GM18507 (cell line): ENCODE measurements around the gene MICB.
"Not testable (repeated sequence)": the region's sequence is repeated elsewhere in the genome, so short reads cannot be mapped to it uniquely, and the experiment has no call there.

ENCODE experiments used
- DNase-seq: peaks from one replicate; pipeline ENCODE4 v3.0.0; 2011; ENCODE audit warnings: low read depth; ENCODE audit not compliant: insufficient read length; ENCODE audit errors: extremely low spot score
- FAIRE-seq: peaks from 2 replicates; lab custom pipeline; 2011; peaks lifted over from hg19 to GRCh38; lab: Jason Lieb, UNC

MICB gene

GRCh38 chr6:31496826-31497225, 1.1 kb upstream of the MICB start:
- DNase-seq = not testable (repeated sequence)
- peak; percentile 74 for FAIRE-seq

GRCh38 chr6:31498748-31499147, 803 bp downstream of the MICB start:
- DNase-seq = no peak
- FAIRE-seq = no peak

GRCh38 chr6:31499648-31500047, 1.7 kb downstream of the MICB start:
- not testable (repeated sequence) for FAIRE-seq, DNase-seq

GRCh38 chr6:31502586-31502985, 4.6 kb downstream of the MICB start:
- DNase-seq (no peak), FAIRE-seq (no peak)

- not testable (repeated sequence) for FAIRE-seq, DNase-seq
Measured at GRCh38 chr6:31509036-31509435, 11.1 kb downstream of the MICB start.

GRCh38 chr6:31510007-31510406, 12.1 kb downstream of the MICB start:
- FAIRE-seq (no peak), DNase-seq (no peak)

- FAIRE-seq = no peak
- DNase-seq = no peak
Measured at GRCh38 chr6:31513456-31514165, 15.7 kb downstream of the MICB start.

GRCh38 chr6:31521835-31522234, 23.9 kb downstream of the MICB start:
- no peak for FAIRE-seq
- DNase-seq = no peak

- DNase-seq = no peak
- no peak for FAIRE-seq
Measured at GRCh38 chr6:31525553-31525931, 27.6 kb downstream of the MICB start.

GRCh38 chr6:31525932-31526591, 28.1 kb downstream of the MICB start:
- FAIRE-seq (no peak), DNase-seq (no peak)

GRCh38 chr6:31528307-31528777, 30.4 kb downstream of the MICB start:
- DNase-seq (no peak), FAIRE-seq (no peak)

- DNase-seq = no peak
Measured at GRCh38 chr6:31528821-31529328, 30.9 kb downstream of the MICB start, which contains the start of gene MCCD1. MCCD1 (plus strand) TSS chr6:31528962; CDS start chr6:31529015, 53 bp downstream.

GRCh38 chr6:31529329-31530150, 31.6 kb downstream of the MICB start:
- FAIRE-seq (no peak), DNase-seq (no peak)

More at GRCh38 chr6:31528821-31529328, 30.9 kb downstream of the MICB start, which contains the start of gene MCCD1:
- no peak for FAIRE-seq

- no peak for FAIRE-seq
- DNase-seq = no peak
Measured at GRCh38 chr6:31530659-31531058, 32.7 kb downstream of the MICB start.

GRCh38 chr6:31531162-31531561, 33.2 kb downstream of the MICB start:
- no peak for FAIRE-seq
- DNase-seq = no peak

GRCh38 chr6:31531771-31532643, 34.1 kb downstream of the MICB start:
- DNase-seq (no peak), FAIRE-seq (no peak)

GRCh38 chr6:31532644-31533454, 34.9 kb downstream of the MICB start:
- no peak for DNase-seq
- FAIRE-seq = no peak

- DNase-seq (no peak), FAIRE-seq (no peak)
Measured at GRCh38 chr6:31533455-31533841, 35.5 kb downstream of the MICB start.
